ENCODE results near the gene PBOV1. TPM values are rescaled to one million over a fixed set of nuclear protein-coding genes. Genes with fewer than 3 reads are reported as not detected.

The PBOV1 gene
- total RNA-seq (2021) (not detected in 2 replicates), Bru-seq, nascent RNA (not detected), BruChase-seq, experiment 1, labeled RNA remaining after a 2-hour chase (not detected), BruChase-seq, experiment 2, labeled RNA remaining after a 6-hour chase (not detected)
- long read RNA-seq = 0 reads

DNA sequence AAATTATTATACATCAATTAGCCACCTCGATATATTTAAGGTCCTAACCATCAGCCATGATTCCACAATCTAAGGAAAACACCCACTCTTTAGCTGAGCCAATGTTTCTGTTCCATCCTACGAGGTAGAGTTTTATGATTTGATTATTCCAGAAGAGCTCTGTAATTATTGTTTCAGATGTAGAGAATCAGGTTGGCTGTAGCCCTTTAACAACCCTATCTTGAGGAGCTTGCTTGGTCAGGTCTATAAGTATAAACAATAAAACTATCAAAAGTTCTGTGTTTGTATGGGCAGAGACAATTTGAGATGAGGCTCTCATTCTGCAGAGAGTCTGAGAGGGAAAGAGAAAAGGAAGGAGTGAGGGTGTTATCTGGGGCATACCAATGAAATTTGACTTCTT lies at the start of gene PBOV1:
TSS of gene PBOV1 (minus strand) at position 43 of the 400 bp plus-strand sequence. CDS start 96 bp downstream, outside the sequence.
- H3K9me3 ChIP-seq (ENCODE audit: insufficient read depth, low read depth) = no peaks in the 10 kb centered on the region
- ChIA-PET POLR2A (ENCODE audit: unreplicated experiment) (interaction anchor here (0.7 kb wide), 1 partner anchor 42 kb away, joined by 4 read pairs; no protein-coding TSS in a partner anchor), CTCF (no interaction called here)
- H3F3A ChIP-seq (ENCODE audit: insufficient read depth, low read depth) = no peaks in the 10 kb centered on the region
- H3K79me2 ChIP-seq (ENCODE audit: low read depth) = no peaks in the 10 kb centered on the region
- no peaks in the 10 kb centered on the region for H3K4me1 ChIP-seq (replicated peaks; ENCODE audit: insufficient read depth)
- intact Hi-C loops (cut with micrococcal nuclease; ENCODE audit: unreplicated experiment) = no loop called here
- no peak within 1 kb of the TSS for H3K27ac ChIP-seq
- no TSS peak for BruUV-seq (replicated peaks)
- H3K36me3 ChIP-seq (ENCODE audit: low read depth) = 0 out of 2 replicates have a peak, but pooled peaks cover 4% of the 10 kb centered on the region
- no peak within 1 kb of the TSS for H3K4me2 ChIP-seq
- H3K9me2 ChIP-seq (ENCODE audit: insufficient read depth) = no peaks in the 10 kb centered on the region
- H4K20me1 ChIP-seq (ENCODE audit: insufficient read depth) = no peaks in the 10 kb centered on the region
- H2AFZ ChIP-seq = no peak within 1 kb of the TSS
- H3K4me3 ChIP-seq = no peak within 1 kb of the TSS
- no peak for DNase-seq
- H3K27me3 ChIP-seq (ENCODE audit: insufficient read depth, low read depth) = no peaks in the 10 kb centered on the region
- TF ChIP-seq EZH2 (IDR thresholded peaks at IDR 0.05; ENCODE audit: low read depth) (no peak), CTCF (conservative IDR thresholded peaks at IDR 0.05) (no peak)

DNA sequence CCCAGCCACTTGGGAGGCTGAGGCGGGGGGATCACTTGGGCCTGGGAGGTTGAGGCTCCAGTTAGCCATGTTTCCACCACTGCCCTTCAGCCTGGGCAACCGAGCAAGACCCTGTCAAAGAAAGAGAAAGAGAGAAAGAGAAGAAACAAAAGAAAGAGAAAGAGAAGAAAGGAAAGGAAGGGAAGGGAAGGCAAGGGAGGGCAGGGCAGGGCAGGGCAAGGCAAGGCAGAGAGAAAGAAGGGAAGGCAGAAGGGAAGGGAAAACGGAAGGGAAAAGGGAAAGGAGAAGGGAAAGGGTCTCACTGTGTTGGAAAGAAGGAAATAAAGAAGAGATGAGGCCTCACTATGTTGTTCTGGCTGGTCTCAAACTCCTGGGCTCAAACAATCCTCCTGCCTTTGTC lies 47.8 kb upstream of the PBOV1 start:
- DNase-seq = no peak
- BruUV-seq (replicated peaks) = no TSS peak
- no peaks in the 10 kb centered on the region for H3K9me3 ChIP-seq (ENCODE audit: insufficient read depth, low read depth)
- H3K27ac ChIP-seq = no peak overlapping the region
- no peak overlapping the region for H3K4me3 ChIP-seq
- H3K27me3 ChIP-seq (ENCODE audit: insufficient read depth, low read depth) = no peaks in the 10 kb centered on the region
- H3K79me2 ChIP-seq (ENCODE audit: low read depth) = no peaks in the 10 kb centered on the region
- H3F3A ChIP-seq (ENCODE audit: insufficient read depth, low read depth) = no peaks in the 10 kb centered on the region
- no peaks in the 10 kb centered on the region; the same call in 1 of the 2 replicates for H4K20me1 ChIP-seq (ENCODE audit: insufficient read depth)
- no peak overlapping the region for H3K4me2 ChIP-seq
- TF ChIP-seq EZH2 (IDR thresholded peaks at IDR 0.05; ENCODE audit: low read depth) = no peak
- no peak for TF ChIP-seq CTCF (conservative IDR thresholded peaks at IDR 0.05)
- POLR2A ChIA-PET (ENCODE audit: unreplicated experiment) = no interaction called here
- H2AFZ ChIP-seq = no peak overlapping the region
- intact Hi-C loops (cut with micrococcal nuclease; ENCODE audit: unreplicated experiment) = no loop called here
- no peaks in the 10 kb centered on the region for H3K4me1 ChIP-seq (replicated peaks; ENCODE audit: insufficient read depth)
- CTCF ChIA-PET = no interaction called here
- H3K9me2 ChIP-seq (ENCODE audit: insufficient read depth) = no peaks in the 10 kb centered on the region
- peaks cover 13% of the 10 kb centered on the region; the same call in 1 of the 2 replicates for H3K36me3 ChIP-seq (ENCODE audit: low read depth)

DNA sequence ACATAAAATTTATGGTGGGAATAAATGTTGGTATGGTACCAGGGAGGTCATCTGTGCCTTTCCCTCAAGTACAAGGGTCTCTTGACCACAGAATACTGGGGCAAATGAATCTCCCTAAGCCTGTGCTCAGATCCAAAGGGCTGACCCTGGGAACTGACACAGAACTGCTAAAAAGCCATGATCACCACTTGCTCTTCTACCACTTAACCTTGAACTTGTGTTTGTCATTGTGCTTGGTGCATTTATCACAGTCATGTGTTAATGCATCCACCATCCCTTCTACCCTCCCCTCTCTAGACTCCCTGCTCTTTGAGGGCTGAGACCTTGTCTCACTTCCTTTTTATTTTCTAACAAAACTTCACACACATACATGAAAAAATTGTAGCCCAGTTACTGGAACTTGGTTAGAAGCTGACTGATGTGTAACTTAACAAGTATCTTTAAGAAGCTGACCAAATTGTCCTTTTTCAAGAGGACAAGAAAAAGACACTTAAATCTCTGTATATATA lies 46.1 kb upstream of the PBOV1 start:
- no peaks in the 10 kb centered on the region for H3K27me3 ChIP-seq (ENCODE audit: insufficient read depth, low read depth)
- H3K4me1 ChIP-seq (replicated peaks; ENCODE audit: insufficient read depth) = no peaks in the 10 kb centered on the region
- no peak for DNase-seq
- ChIA-PET POLR2A (ENCODE audit: unreplicated experiment) (no interaction called here), CTCF (no interaction called here)
- no peak overlapping the region for H3K4me2 ChIP-seq
- no peaks in the 10 kb centered on the region for H3K9me3 ChIP-seq (ENCODE audit: insufficient read depth, low read depth)
- no peaks in the 10 kb centered on the region; the same call in 1 of the 2 replicates for H4K20me1 ChIP-seq (ENCODE audit: insufficient read depth)
- intact Hi-C loops (cut with micrococcal nuclease; ENCODE audit: unreplicated experiment) = no loop called here
- H3K79me2 ChIP-seq (ENCODE audit: low read depth) = no peaks in the 10 kb centered on the region
- no peaks in the 10 kb centered on the region for H3K9me2 ChIP-seq (ENCODE audit: insufficient read depth)
- H2AFZ ChIP-seq = no peak overlapping the region
- no TSS peak for BruUV-seq (replicated peaks)
- TF ChIP-seq EZH2 (IDR thresholded peaks at IDR 0.05; ENCODE audit: low read depth) = no peak
- TF ChIP-seq CTCF (conservative IDR thresholded peaks at IDR 0.05) = no peak
- H3K27ac ChIP-seq = no peak overlapping the region
- H3K4me3 ChIP-seq = no peak overlapping the region
- H3F3A ChIP-seq (ENCODE audit: insufficient read depth, low read depth) = no peaks in the 10 kb centered on the region
- peaks cover 21% of the 10 kb centered on the region; the same call in 1 of the 2 replicates for H3K36me3 ChIP-seq (ENCODE audit: low read depth)
